Measurements from ENCODE around the gene TMEM270. TPM values are rescaled to one million over a fixed set of nuclear protein-coding genes. Genes with fewer than 3 reads are reported as not detected.

TMEM270 gene
- total and polyA plus RNA-seq, 10 of the 15 experiments (the other 5 are each of a cell fraction or from before 2014, with no cell fraction given): not detected

DNA sequence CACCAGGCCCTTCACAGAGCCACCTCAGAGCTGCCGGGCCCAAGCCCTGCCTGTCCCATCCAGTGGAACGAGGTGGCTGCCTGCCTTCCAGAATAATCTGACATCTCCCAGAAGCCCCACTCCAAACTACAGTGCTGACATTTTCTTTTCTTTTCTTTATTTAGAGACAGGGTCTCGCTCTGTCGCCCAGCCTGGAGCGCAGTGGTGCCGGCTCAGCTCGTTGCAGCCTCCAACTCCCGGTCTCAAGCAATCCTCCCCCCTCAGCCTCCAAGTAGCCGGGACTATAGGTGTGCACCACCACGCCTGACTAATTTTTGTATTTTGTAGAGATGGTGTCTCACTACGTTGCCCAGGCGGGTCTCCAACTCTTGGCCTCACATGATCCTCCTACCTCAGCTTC, 346 bp downstream of the TMEM270 start (continued):
- TF ChIP-seq, protein P1, sequence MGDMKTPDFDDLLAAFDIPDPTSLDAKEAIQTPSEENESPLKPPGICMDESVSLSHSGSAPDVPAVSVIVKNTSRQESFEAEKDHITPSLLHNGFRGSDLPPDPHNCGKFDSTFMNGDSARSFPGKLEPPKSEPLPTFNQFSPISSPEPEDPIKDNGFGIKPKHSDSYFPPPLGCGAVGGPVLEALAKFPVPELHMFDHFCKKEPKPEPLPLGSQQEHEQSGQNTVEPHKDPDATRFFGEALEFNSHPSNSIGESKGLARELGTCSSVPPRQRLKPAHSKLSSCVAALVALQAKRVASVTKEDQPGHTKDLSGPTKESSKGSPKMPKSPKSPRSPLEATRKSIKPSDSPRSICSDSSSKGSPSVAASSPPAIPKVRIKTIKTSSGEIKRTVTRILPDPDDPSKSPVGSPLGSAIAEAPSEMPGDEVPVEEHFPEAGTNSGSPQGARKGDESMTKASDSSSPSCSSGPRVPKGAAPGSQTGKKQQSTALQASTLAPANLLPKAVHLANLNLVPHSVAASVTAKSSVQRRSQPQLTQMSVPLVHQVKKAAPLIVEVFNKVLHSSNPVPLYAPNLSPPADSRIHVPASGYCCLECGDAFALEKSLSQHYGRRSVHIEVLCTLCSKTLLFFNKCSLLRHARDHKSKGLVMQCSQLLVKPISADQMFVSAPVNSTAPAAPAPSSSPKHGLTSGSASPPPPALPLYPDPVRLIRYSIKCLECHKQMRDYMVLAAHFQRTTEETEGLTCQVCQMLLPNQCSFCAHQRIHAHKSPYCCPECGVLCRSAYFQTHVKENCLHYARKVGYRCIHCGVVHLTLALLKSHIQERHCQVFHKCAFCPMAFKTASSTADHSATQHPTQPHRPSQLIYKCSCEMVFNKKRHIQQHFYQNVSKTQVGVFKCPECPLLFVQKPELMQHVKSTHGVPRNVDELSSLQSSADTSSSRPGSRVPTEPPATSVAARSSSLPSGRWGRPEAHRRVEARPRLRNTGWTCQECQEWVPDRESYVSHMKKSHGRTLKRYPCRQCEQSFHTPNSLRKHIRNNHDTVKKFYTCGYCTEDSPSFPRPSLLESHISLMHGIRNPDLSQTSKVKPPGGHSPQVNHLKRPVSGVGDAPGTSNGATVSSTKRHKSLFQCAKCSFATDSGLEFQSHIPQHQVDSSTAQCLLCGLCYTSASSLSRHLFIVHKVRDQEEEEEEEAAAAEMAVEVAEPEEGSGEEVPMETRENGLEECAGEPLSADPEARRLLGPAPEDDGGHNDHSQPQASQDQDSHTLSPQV (IDR thresholded peaks at IDR 0.05): no peak
- no peak for TF ChIP-seq SUPT20H (IDR thresholded peaks at IDR 0.05; ENCODE audit: borderline replicate concordance, control insufficient read depth, low read depth, low read length)
- no peak for TF ChIP-seq CHD1 (IDR thresholded peaks at IDR 0.05; ENCODE audit: low read depth, low read length)
- no peak for TF ChIP-seq HDAC6 (IDR thresholded peaks at IDR 0.05; ENCODE audit: unreplicated experiment)
- TF ChIP-seq, protein P2, sequence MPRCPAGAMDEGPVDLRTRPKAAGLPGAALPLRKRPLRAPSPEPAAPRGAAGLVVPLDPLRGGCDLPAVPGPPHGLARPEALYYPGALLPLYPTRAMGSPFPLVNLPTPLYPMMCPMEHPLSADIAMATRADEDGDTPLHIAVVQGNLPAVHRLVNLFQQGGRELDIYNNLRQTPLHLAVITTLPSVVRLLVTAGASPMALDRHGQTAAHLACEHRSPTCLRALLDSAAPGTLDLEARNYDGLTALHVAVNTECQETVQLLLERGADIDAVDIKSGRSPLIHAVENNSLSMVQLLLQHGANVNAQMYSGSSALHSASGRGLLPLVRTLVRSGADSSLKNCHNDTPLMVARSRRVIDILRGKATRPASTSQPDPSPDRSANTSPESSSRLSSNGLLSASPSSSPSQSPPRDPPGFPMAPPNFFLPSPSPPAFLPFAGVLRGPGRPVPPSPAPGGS (IDR thresholded peaks at IDR 0.05; ENCODE audit: borderline replicate concordance, insufficient read depth, low read depth, low read length, poor library complexity, severe bottlenecking): no peak
- TF ChIP-seq ZNF217 (IDR thresholded peaks at IDR 0.05): no peak
- TF ChIP-seq, protein P3, sequence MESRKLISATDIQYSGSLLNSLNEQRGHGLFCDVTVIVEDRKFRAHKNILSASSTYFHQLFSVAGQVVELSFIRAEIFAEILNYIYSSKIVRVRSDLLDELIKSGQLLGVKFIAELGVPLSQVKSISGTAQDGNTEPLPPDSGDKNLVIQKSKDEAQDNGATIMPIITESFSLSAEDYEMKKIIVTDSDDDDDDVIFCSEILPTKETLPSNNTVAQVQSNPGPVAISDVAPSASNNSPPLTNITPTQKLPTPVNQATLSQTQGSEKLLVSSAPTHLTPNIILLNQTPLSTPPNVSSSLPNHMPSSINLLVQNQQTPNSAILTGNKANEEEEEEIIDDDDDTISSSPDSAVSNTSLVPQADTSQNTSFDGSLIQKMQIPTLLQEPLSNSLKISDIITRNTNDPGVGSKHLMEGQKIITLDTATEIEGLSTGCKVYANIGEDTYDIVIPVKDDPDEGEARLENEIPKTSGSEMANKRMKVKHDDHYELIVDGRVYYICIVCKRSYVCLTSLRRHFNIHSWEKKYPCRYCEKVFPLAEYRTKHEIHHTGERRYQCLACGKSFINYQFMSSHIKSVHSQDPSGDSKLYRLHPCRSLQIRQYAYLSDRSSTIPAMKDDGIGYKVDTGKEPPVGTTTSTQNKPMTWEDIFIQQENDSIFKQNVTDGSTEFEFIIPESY (IDR thresholded peaks at IDR 0.05): no peak
- no peak for TF ChIP-seq PAX8 (IDR thresholded peaks at IDR 0.05)
